ENCODE results near the gene PPARD. TPM values are rescaled to one million over a fixed set of nuclear protein-coding genes. Genes with fewer than 3 reads are reported as not detected.

Gene PPARD
- total RNA-seq, 1 experiment from 2014 or later: 26.8 TPM

DNA sequence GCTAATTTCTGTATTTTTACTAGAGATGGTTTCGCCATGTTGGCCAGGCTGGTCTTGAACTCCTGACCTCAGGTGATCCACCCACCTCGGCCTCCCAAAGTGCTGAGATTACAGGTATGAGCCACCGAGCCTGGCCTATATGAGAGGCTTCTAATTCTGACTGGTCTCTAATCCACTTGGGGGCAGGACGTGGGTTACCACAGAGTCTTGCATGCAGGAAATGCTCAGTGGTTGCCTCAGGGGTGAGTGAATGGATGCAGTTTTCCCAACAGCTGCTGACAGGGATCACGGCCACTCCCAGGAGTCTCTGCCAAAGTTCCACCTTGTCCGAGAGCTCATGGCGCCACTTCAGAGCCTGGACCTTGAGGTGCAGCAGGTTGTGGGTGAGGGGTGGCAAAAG, 103.3 kb downstream of the PPARD start:
- Mint-ChIP-seq H3K27me3 (ENCODE audit: unreplicated experiment) (peaks cover 13% of the 10 kb centered on the region), H3K4me1 (ENCODE audit: low read depth, unreplicated experiment) (no peaks in the 10 kb centered on the region), H3K9me3 (ENCODE audit: low read depth, unreplicated experiment) (no peaks in the 10 kb centered on the region), H3K4me3 (ENCODE audit: low read depth, unreplicated experiment) (no peak overlapping the region), H3K27ac (ENCODE audit: unreplicated experiment) (no peak overlapping the region), H3K36me3 (ENCODE audit: insufficient read depth, unreplicated experiment) (no peaks in the 10 kb centered on the region)
- BruUV-seq (replicated peaks): no TSS peak
- DNase-seq: no peak
- TF ChIP-seq, protein P1, sequence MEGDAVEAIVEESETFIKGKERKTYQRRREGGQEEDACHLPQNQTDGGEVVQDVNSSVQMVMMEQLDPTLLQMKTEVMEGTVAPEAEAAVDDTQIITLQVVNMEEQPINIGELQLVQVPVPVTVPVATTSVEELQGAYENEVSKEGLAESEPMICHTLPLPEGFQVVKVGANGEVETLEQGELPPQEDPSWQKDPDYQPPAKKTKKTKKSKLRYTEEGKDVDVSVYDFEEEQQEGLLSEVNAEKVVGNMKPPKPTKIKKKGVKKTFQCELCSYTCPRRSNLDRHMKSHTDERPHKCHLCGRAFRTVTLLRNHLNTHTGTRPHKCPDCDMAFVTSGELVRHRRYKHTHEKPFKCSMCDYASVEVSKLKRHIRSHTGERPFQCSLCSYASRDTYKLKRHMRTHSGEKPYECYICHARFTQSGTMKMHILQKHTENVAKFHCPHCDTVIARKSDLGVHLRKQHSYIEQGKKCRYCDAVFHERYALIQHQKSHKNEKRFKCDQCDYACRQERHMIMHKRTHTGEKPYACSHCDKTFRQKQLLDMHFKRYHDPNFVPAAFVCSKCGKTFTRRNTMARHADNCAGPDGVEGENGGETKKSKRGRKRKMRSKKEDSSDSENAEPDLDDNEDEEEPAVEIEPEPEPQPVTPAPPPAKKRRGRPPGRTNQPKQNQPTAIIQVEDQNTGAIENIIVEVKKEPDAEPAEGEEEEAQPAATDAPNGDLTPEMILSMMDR (IDR thresholded peaks at IDR 0.05; ENCODE audit: unreplicated experiment): no peak
- intact Hi-C loops (cut with micrococcal nuclease; ENCODE audit: unreplicated experiment): no loop called here
- CTCF ChIA-PET: interaction anchor here (0.6 kb wide), 1 partner anchor 989 kb away, joined by 3 read pairs; no protein-coding TSS in a partner anchor

DNA sequence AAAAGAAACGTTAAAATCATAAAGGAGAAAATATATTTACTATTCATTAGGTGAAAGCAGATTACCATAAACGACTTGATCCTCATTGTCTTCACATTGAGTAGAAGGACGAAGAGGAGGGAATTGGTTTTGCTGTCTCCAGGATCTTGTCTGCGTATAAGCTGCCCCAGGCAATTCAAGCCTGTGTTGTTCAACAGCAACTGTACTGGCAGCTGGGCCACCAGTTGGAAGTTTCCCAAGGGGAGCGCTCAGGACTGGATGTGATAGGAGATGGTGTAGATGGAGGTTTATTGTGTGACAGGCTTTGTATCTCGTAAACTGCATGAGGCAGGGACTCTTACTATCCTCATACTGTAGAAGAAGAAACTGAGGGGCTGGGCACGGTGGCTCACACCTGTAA, 105.8 kb downstream of the PPARD start:
- Mint-ChIP-seq H3K36me3 (ENCODE audit: insufficient read depth, unreplicated experiment) (peaks cover 12% of the 10 kb centered on the region), H3K27ac (ENCODE audit: unreplicated experiment) (no peak overlapping the region), H3K9me3 (ENCODE audit: low read depth, unreplicated experiment) (no peaks in the 10 kb centered on the region), H3K4me3 (ENCODE audit: low read depth, unreplicated experiment) (no peak overlapping the region), H3K4me1 (ENCODE audit: low read depth, unreplicated experiment) (peaks cover 13% of the 10 kb centered on the region), H3K27me3 (ENCODE audit: unreplicated experiment) (peaks cover 27% of the 10 kb centered on the region)
- no peak for DNase-seq
- CTCF ChIA-PET: interaction anchor here (0.5 to 1.6 kb wide), 5 partner anchors 23 to 129 kb away, joined by 3 to 55 read pairs (median 3); partner anchors contain the start of gene PPARD
- TF ChIP-seq, protein P1 (IDR thresholded peaks at IDR 0.05; ENCODE audit: unreplicated experiment): no peak
- intact Hi-C loops (cut with micrococcal nuclease; ENCODE audit: unreplicated experiment): no loop called here
- no TSS peak for BruUV-seq (replicated peaks)

DNA sequence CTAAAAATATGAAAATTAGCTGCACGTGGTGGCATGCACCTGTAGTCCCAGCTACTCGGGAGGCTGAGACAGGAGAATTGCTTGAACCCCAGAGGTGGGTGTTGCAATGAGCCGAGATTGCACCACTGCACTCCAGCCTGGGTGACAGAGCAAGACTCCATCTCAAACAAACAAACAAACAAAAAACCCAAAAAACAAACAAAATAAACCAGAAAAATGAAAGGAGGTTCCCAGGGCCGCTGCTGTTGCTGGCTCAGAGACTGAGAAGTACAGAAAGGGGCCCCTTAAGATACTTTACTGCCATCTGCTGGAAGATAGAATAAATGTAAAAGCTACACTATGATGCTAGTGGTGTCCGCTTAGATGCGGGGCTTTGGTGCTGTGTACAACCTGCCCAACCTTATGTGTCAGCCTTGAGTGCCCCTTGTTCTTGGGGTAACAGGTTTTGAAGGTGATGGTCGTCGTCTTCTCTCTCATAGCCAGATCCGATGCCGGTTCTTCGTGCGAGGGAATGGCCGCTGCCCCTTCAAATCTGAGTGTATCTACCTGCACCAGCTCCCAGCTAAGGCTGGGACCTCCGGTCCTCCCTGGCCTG, 107.0 kb downstream of the PPARD start:
- no peaks in the 10 kb centered on the region for H3K9me3 Mint-ChIP-seq (ENCODE audit: low read depth, unreplicated experiment)
- DNase-seq: peak; percentile 37
- H3K4me1 Mint-ChIP-seq (ENCODE audit: low read depth, unreplicated experiment): peaks cover 25% of the 10 kb centered on the region
- TF ChIP-seq, protein P1 (IDR thresholded peaks at IDR 0.05; ENCODE audit: unreplicated experiment): peak; percentile 71
- no peak overlapping the region for H3K4me3 Mint-ChIP-seq (ENCODE audit: low read depth, unreplicated experiment)
- H3K36me3 Mint-ChIP-seq (ENCODE audit: insufficient read depth, unreplicated experiment): peaks cover 13% of the 10 kb centered on the region
- BruUV-seq (replicated peaks): no TSS peak
- CTCF ChIA-PET: interaction anchor here (0.6 to 1.6 kb wide), 17 partner anchors 13 to 156 kb away, joined by 3 to 55 read pairs (median 4); partner anchors contain the start of genes DEF6 and PPARD
- intact Hi-C loops (cut with micrococcal nuclease; ENCODE audit: unreplicated experiment): loop anchor here (1.0 kb wide), 2 partner anchors 107 to 152 kb away; partner anchors contain the start of genes DEF6 and PPARD
- H3K27ac Mint-ChIP-seq (ENCODE audit: unreplicated experiment): no peak overlapping the region
- peaks cover 27% of the 10 kb centered on the region for H3K27me3 Mint-ChIP-seq (ENCODE audit: unreplicated experiment)

DNA sequence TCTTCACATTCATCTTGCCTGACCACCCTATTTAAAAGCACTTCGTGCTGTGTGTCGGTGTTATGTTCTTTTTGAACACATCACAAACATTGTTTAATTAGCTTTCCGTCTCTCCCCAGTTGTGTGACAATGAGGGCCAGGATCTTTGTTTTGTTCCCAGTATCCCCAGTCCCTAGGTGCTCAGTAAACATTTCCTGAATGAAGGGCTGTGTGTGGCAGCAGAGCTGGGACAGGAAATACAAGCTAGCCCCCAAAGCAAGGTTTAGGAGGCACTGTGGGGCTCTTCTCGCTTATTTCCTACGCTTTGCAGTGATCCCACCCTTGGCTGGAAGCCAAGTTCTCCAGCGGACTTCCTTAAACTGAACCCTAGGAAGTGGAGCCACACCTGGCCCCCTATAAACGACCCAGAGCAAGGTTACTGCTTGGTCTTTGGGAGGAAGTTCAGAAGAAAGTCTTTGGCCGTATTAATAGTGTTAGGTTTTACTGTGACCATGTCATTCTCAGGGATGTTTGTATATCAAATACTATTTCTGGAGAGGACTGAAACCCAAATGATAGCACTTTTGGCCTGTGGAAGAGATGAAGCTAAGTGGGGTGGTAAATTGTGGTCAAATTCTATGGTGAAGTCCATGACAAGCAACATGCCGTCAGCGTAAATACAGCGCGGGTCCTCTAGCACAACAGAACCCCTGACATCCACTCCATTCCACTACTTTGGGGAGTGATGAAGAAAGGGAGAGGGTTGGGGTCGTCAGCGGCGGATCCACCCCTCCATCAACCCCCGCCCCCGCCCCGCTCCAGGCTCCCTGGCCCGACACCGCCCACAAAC, 109.2 kb downstream of the PPARD start:
- Mint-ChIP-seq H3K4me1 (ENCODE audit: low read depth, unreplicated experiment) (peaks cover 26% of the 10 kb centered on the region), H3K27ac (ENCODE audit: unreplicated experiment) (no peak overlapping the region), H3K36me3 (ENCODE audit: insufficient read depth, unreplicated experiment) (peaks cover 19% of the 10 kb centered on the region)

More for the DNA sequence above, 109.2 kb downstream of the PPARD start:
- DNase-seq: no peak
- TF ChIP-seq, protein P1 (IDR thresholded peaks at IDR 0.05; ENCODE audit: unreplicated experiment): no peak
- H3K27me3 Mint-ChIP-seq (ENCODE audit: unreplicated experiment): peaks cover 27% of the 10 kb centered on the region
- H3K4me3 Mint-ChIP-seq (ENCODE audit: low read depth, unreplicated experiment): peak overlapping the region; percentile 79
- CTCF ChIA-PET: interaction anchor here (0.6 to 1.4 kb wide), 7 partner anchors 17 to 1061 kb away, joined by 3 to 6 read pairs (median 4); partner anchors contain the start of genes DEF6, PPARD and RPL10A
- no TSS peak for BruUV-seq (replicated peaks)
- no peaks in the 10 kb centered on the region for H3K9me3 Mint-ChIP-seq (ENCODE audit: low read depth, unreplicated experiment)
- intact Hi-C loops (cut with micrococcal nuclease; ENCODE audit: unreplicated experiment): loop anchor here (5.0 kb wide), 1 partner anchor 59 kb away; no protein-coding TSS in a partner anchor

Measured in Calu3 (cell line).